Natural killer cell treated with Interleukin-12 subunit alpha and Interleukin-12 subunit beta and Interleukin-15 and Interleukin-18, amount 100 ng/mL, for 72 hours (primary cell): ENCODE data around the gene ALX4. TPM values are rescaled to one million over a fixed set of nuclear protein-coding genes. Genes with fewer than 3 reads are reported as not detected.

ENCODE experiments used
- ATAC-seq, 2 donors: fragments of 150-1000 bp; cut with Tn5 transposase in 1 of 2; sonication (Bioruptor Pico), chemical (Tn5 transposase) in 1 of 2; 2 replicates each; pipeline ENCODE4 v1.10.0; 2021
- DNase-seq: peaks from one replicate; pipeline ENCODE4 v3.0.0; 2022; ENCODE audit warnings: low spot score
- H3K27ac Mint-ChIP-seq, 2 donors: 1 replicate in 1 of 2; 2 replicates in 1 of 2; pipeline ENCODE4 v1.8.0; 2022; ENCODE audit warnings: mixed read lengths in 2 of 2, mild to moderate bottlenecking in 1 of 2, moderate library complexity in 1 of 2
- H3K27me3 Mint-ChIP-seq, 2 donors: 1 replicate in 1 of 2; 2 replicates in 1 of 2; pipeline ENCODE4 v1.8.0; 2022; ENCODE audit warnings: mixed read lengths in 2 of 2
- H3K36me3 Mint-ChIP-seq: one replicate; pipeline ENCODE4 v1.8.0; 2022; ENCODE audit warnings: mixed read lengths
- H3K4me1 Mint-ChIP-seq, 2 donors: 1 replicate in 1 of 2; 2 replicates in 1 of 2; pipeline ENCODE4 v1.8.0; 2022; ENCODE audit warnings: low read depth in 2 of 2, mixed read lengths in 2 of 2, mild to moderate bottlenecking in 1 of 2
- H3K4me3 Mint-ChIP-seq: one replicate; pipeline ENCODE4 v1.8.0; 2022; ENCODE audit warnings: mixed read lengths
- H3K9me3 Mint-ChIP-seq: 2 replicates; pipeline ENCODE4 v1.8.0; 2022; ENCODE audit warnings: mixed read lengths
- total RNA-seq, 2 donors: library from RNA; stranded (reverse); gene quantifications; one replicate each; pipeline ENCODE4 v1.2.3, GENCODE V29; 2022

Gene ALX4
- total RNA-seq, 2 donors from 2014 or later, result not detected

GRCh38 chr11:44237156-44237555 lies 72.8 kb downstream of the ALX4 start:
- Mint-ChIP-seq H3K27ac (no peak overlapping the region), H3K27me3 (no peaks in the 10 kb centered on the region), H3K4me3 (no peak overlapping the region), H3K4me1 (no peaks in the 10 kb centered on the region), H3K9me3 (no peaks in the 10 kb centered on the region), H3K36me3 (peaks cover 16% of the 10 kb centered on the region)
- ATAC-seq, result no peak
- no peak for DNase-seq

GRCh38 chr11:44236296-44236695 lies 73.6 kb downstream of the ALX4 start:
- Mint-ChIP-seq H3K4me1 (no peaks in the 10 kb centered on the region), H3K36me3 (peaks cover 16% of the 10 kb centered on the region), H3K9me3 (no peaks in the 10 kb centered on the region), H3K27me3 (no peaks in the 10 kb centered on the region), H3K4me3 (no peak overlapping the region), H3K27ac (no peak overlapping the region)
- no peak for DNase-seq
- no peak for ATAC-seq

GRCh38 chr11:44235765-44236201 lies 74.2 kb downstream of the ALX4 start:
- H3K36me3 Mint-ChIP-seq, result peaks cover 16% of the 10 kb centered on the region
- no peak for ATAC-seq
- H3K9me3 Mint-ChIP-seq, result no peaks in the 10 kb centered on the region
- H3K4me3 Mint-ChIP-seq, result no peak overlapping the region
- no peak overlapping the region for H3K27ac Mint-ChIP-seq
- no peaks in the 10 kb centered on the region for H3K4me1 Mint-ChIP-seq
- no peaks in the 10 kb centered on the region for H3K27me3 Mint-ChIP-seq
- DNase-seq, result no peak

GRCh38 chr11:44229624-44230023 lies 80.3 kb downstream of the ALX4 start:
- no peaks in the 10 kb centered on the region for H3K27me3 Mint-ChIP-seq
- ATAC-seq (no peak), DNase-seq (no peak)
- no peak overlapping the region for H3K27ac Mint-ChIP-seq
- peaks cover 5 to 9% of the 10 kb centered on the region in 2 donors for H3K4me1 Mint-ChIP-seq
- H3K4me3 Mint-ChIP-seq, result no peak overlapping the region
- no peaks in the 10 kb centered on the region for H3K36me3 Mint-ChIP-seq
- H3K9me3 Mint-ChIP-seq, result no peaks in the 10 kb centered on the region

- DNase-seq (no peak), ATAC-seq (no peak)
- Mint-ChIP-seq H3K27me3 (no peaks in the 10 kb centered on the region), H3K27ac (no peak overlapping the region), H3K4me1 (peaks cover 5 to 9% of the 10 kb centered on the region in 2 donors), H3K4me3 (no peak overlapping the region), H3K36me3 (no peaks in the 10 kb centered on the region), H3K9me3 (no peaks in the 10 kb centered on the region)
Measured at GRCh38 chr11:44229098-44229497, 80.8 kb downstream of the ALX4 start.

- no peaks in the 10 kb centered on the region for H3K9me3 Mint-ChIP-seq
- no peaks in the 10 kb centered on the region for H3K27me3 Mint-ChIP-seq
- ATAC-seq, result no peak
- H3K27ac Mint-ChIP-seq, result no peak overlapping the region
- no peaks in the 10 kb centered on the region for H3K36me3 Mint-ChIP-seq
- H3K4me3 Mint-ChIP-seq, result no peak overlapping the region
- H3K4me1 Mint-ChIP-seq, result peaks cover 5 to 9% of the 10 kb centered on the region in 2 donors
- no peak for DNase-seq
Measured at GRCh38 chr11:44228379-44228778, 81.6 kb downstream of the ALX4 start.

GRCh38 chr11:44226945-44227344 lies 83.0 kb downstream of the ALX4 start:
- DNase-seq, result no peak
- no peak for ATAC-seq
- no peak overlapping the region for H3K27ac Mint-ChIP-seq
- no peaks in the 10 kb centered on the region for H3K27me3 Mint-ChIP-seq
- H3K9me3 Mint-ChIP-seq, result no peaks in the 10 kb centered on the region
- H3K4me1 Mint-ChIP-seq, result peaks cover 8 to 9% of the 10 kb centered on the region in 2 donors
- no peaks in the 10 kb centered on the region for H3K36me3 Mint-ChIP-seq
- no peak overlapping the region for H3K4me3 Mint-ChIP-seq

GRCh38 chr11:44226490-44226889 lies 83.4 kb downstream of the ALX4 start:
- H3K4me3 Mint-ChIP-seq, result no peak overlapping the region
- DNase-seq (no peak), ATAC-seq (no peak)
- no peaks in the 10 kb centered on the region for H3K36me3 Mint-ChIP-seq
- H3K9me3 Mint-ChIP-seq, result no peaks in the 10 kb centered on the region
- H3K27me3 Mint-ChIP-seq, result no peaks in the 10 kb centered on the region
- H3K27ac Mint-ChIP-seq, result no peak overlapping the region
- H3K4me1 Mint-ChIP-seq, result peaks cover 12% of the 10 kb centered on the region in 2 donors

GRCh38 chr11:44224867-44225501 lies 85.0 kb downstream of the ALX4 start:
- H3K4me3 Mint-ChIP-seq, result no peak overlapping the region
- DNase-seq (no peak), ATAC-seq (no peak)
- H3K9me3 Mint-ChIP-seq, result no peaks in the 10 kb centered on the region
- H3K27me3 Mint-ChIP-seq, result no peaks in the 10 kb centered on the region
- no peaks in the 10 kb centered on the region for H3K36me3 Mint-ChIP-seq
- no peak overlapping the region for H3K27ac Mint-ChIP-seq
- H3K4me1 Mint-ChIP-seq, result peaks cover 13 to 16% of the 10 kb centered on the region in 2 donors

- H3K4me1 Mint-ChIP-seq, result peaks cover 13 to 16% of the 10 kb centered on the region in 2 donors
- ATAC-seq (no peak), DNase-seq (no peak)
- H3K27me3 Mint-ChIP-seq, result no peaks in the 10 kb centered on the region
- no peaks in the 10 kb centered on the region for H3K9me3 Mint-ChIP-seq
- no peaks in the 10 kb centered on the region for H3K36me3 Mint-ChIP-seq
- H3K27ac Mint-ChIP-seq, result no peak overlapping the region
- H3K4me3 Mint-ChIP-seq, result no peak overlapping the region
Measured at GRCh38 chr11:44223238-44223637, 86.7 kb downstream of the ALX4 start.

- H3K4me3 Mint-ChIP-seq, result no peak overlapping the region
- no peak overlapping the region for H3K27ac Mint-ChIP-seq
- H3K36me3 Mint-ChIP-seq, result no peaks in the 10 kb centered on the region
- no peaks in the 10 kb centered on the region for H3K27me3 Mint-ChIP-seq
- no peak for ATAC-seq
- H3K9me3 Mint-ChIP-seq, result no peaks in the 10 kb centered on the region
- DNase-seq, result no peak
- peaks cover 10 to 12% of the 10 kb centered on the region in 2 donors for H3K4me1 Mint-ChIP-seq
Measured at GRCh38 chr11:44221992-44222391, 87.9 kb downstream of the ALX4 start.

- no peak for ATAC-seq
- H3K9me3 Mint-ChIP-seq, result no peaks in the 10 kb centered on the region
- no peak overlapping the region for H3K27ac Mint-ChIP-seq
Measured at GRCh38 chr11:44221456-44221855, 88.5 kb downstream of the ALX4 start.

GRCh38 chr11:44219830-44220796 lies 89.8 kb downstream of the ALX4 start:
- DNase-seq (no peak), ATAC-seq (no peak)
- Mint-ChIP-seq H3K4me1 (peaks cover 8% of the 10 kb centered on the region in 2 donors), H3K9me3 (no peaks in the 10 kb centered on the region), H3K27ac (no peak overlapping the region), H3K36me3 (no peaks in the 10 kb centered on the region), H3K27me3 (no peaks in the 10 kb centered on the region), H3K4me3 (no peak overlapping the region)

More at GRCh38 chr11:44221456-44221855, 88.5 kb downstream of the ALX4 start:
- DNase-seq, result no peak
- Mint-ChIP-seq H3K36me3 (no peaks in the 10 kb centered on the region), H3K4me1 (peaks cover 8 to 9% of the 10 kb centered on the region in 2 donors), H3K27me3 (no peaks in the 10 kb centered on the region), H3K4me3 (no peak overlapping the region)

- Mint-ChIP-seq H3K4me1 (peaks cover 6 to 8% of the 10 kb centered on the region in 2 donors), H3K27ac (no peak overlapping the region), H3K36me3 (no peaks in the 10 kb centered on the region), H3K27me3 (no peaks in the 10 kb centered on the region), H3K4me3 (no peak overlapping the region), H3K9me3 (no peaks in the 10 kb centered on the region)
- no peak for ATAC-seq
- no peak for DNase-seq
Measured at GRCh38 chr11:44217432-44217831, 92.5 kb downstream of the ALX4 start.
